Measurements from ENCODE around the gene FOXO6.
A peak's percentile ranks its signal among the peaks of the same experiment; 100 is the strongest.

Gene FOXO6

DNA sequence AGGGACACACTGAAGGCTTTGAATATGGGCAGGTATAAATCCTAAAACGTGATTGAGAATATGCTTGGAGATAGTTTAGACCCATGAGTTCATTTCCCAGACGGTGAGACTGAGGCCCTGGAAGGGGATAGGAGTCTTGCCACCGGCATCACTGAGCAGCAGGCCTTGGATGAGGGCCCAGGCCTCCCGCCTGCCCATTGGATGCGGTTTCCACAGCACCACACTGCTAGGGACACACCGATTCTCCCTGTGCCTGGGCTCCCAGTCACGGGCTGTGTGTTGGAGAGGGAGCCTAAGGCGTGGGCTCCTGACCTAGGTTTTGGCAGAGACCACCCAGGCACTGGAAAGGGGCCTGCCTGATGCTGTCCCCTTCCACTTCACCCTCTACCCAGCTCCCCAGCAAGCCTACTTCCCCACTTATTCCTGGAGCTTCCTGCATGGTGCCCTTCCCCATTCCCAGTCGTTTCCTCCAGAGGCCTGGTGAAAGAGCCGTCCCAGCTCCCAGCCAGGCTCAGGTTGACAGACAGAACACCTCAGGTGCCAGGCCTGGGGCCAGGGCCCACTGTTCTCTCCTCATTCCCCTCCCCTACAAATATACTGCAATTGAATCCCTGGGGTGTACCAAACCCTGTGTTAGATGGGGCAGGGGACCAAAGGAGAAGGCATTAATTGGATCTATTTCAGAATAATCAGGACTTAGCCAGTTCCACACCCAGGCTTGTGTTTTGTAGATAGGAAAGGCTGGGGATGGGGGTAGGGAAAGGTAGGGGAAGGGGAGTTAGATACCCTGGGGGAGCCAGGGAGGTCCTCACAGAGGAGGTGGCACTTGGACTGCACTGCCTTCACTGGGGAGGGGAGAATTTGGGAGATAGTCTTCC, 3.4 kb downstream of the FOXO6 start:
- no peaks in the 10 kb centered on the region for H3F3A ChIP-seq (ENCODE audit: insufficient read depth, low read length)
- peaks cover 18% of the 10 kb centered on the region for H3K4me1 ChIP-seq (ENCODE audit: insufficient read depth, low read length, severe bottlenecking)
- H4K20me1 ChIP-seq (ENCODE audit: insufficient read depth, low read length): no peaks in the 10 kb centered on the region
- no peaks in the 10 kb centered on the region for H3K9me3 ChIP-seq (ENCODE audit: low read length)
- H2AFZ ChIP-seq (ENCODE audit: low read length): no peak overlapping the region
- no peak overlapping the region for H3K27ac ChIP-seq (ENCODE audit: low read depth, low read length, poor library complexity, severe bottlenecking)
- no peaks in the 10 kb centered on the region for H3K9me2 ChIP-seq (ENCODE audit: low read depth, low read length)
- H3K27me3 ChIP-seq (ENCODE audit: insufficient read depth, low read length): peaks cover 16% of the 10 kb centered on the region
- no peak for TF ChIP-seq EZH2 (IDR thresholded peaks at IDR 0.05; ENCODE audit: borderline replicate concordance, low read length)
- TF ChIP-seq, protein P1, sequence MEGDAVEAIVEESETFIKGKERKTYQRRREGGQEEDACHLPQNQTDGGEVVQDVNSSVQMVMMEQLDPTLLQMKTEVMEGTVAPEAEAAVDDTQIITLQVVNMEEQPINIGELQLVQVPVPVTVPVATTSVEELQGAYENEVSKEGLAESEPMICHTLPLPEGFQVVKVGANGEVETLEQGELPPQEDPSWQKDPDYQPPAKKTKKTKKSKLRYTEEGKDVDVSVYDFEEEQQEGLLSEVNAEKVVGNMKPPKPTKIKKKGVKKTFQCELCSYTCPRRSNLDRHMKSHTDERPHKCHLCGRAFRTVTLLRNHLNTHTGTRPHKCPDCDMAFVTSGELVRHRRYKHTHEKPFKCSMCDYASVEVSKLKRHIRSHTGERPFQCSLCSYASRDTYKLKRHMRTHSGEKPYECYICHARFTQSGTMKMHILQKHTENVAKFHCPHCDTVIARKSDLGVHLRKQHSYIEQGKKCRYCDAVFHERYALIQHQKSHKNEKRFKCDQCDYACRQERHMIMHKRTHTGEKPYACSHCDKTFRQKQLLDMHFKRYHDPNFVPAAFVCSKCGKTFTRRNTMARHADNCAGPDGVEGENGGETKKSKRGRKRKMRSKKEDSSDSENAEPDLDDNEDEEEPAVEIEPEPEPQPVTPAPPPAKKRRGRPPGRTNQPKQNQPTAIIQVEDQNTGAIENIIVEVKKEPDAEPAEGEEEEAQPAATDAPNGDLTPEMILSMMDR (IDR thresholded peaks at IDR 0.05; ENCODE audit: low read length): no peak
- no peaks in the 10 kb centered on the region for H3K79me2 ChIP-seq (ENCODE audit: insufficient read depth, low read length)
- no peak overlapping the region for H3K9ac ChIP-seq (ENCODE audit: low read length)
- no peak overlapping the region for H3K4me2 ChIP-seq (ENCODE audit: low read length)
- H3K4me3 ChIP-seq (ENCODE audit: low read depth, low read length, poor library complexity, severe bottlenecking): no peak overlapping the region
- H3K36me3 ChIP-seq (ENCODE audit: insufficient read depth, low read length): no peaks in the 10 kb centered on the region

GRCh38 chr1:41365320-41365633, 4.0 kb downstream of the FOXO6 start:
- no peak for TF ChIP-seq EZH2 (IDR thresholded peaks at IDR 0.05; ENCODE audit: borderline replicate concordance, low read length)
- TF ChIP-seq, protein P1 (IDR thresholded peaks at IDR 0.05; ENCODE audit: low read length): no peak
- Histone ChIP-seq H3K4me2 (ENCODE audit: low read length) (no peak overlapping the region), H3K27ac (ENCODE audit: low read depth, low read length, poor library complexity, severe bottlenecking) (no peak overlapping the region), H3K4me1 (ENCODE audit: insufficient read depth, low read length, severe bottlenecking) (peaks cover 17% of the 10 kb centered on the region), H3K9me3 (ENCODE audit: low read length) (no peaks in the 10 kb centered on the region), H3K27me3 (ENCODE audit: insufficient read depth, low read length) (peaks cover 16% of the 10 kb centered on the region), H3K9me2 (ENCODE audit: low read depth, low read length) (no peaks in the 10 kb centered on the region), H2AFZ (ENCODE audit: low read length) (no peak overlapping the region), H3F3A (ENCODE audit: insufficient read depth, low read length) (no peaks in the 10 kb centered on the region), H3K36me3 (ENCODE audit: insufficient read depth, low read length) (no peaks in the 10 kb centered on the region), H4K20me1 (ENCODE audit: insufficient read depth, low read length) (no peaks in the 10 kb centered on the region), H3K9ac (ENCODE audit: low read length) (no peak overlapping the region), H3K79me2 (ENCODE audit: insufficient read depth, low read length) (no peaks in the 10 kb centered on the region), H3K4me3 (ENCODE audit: low read depth, low read length, poor library complexity, severe bottlenecking) (no peak overlapping the region)

DNA sequence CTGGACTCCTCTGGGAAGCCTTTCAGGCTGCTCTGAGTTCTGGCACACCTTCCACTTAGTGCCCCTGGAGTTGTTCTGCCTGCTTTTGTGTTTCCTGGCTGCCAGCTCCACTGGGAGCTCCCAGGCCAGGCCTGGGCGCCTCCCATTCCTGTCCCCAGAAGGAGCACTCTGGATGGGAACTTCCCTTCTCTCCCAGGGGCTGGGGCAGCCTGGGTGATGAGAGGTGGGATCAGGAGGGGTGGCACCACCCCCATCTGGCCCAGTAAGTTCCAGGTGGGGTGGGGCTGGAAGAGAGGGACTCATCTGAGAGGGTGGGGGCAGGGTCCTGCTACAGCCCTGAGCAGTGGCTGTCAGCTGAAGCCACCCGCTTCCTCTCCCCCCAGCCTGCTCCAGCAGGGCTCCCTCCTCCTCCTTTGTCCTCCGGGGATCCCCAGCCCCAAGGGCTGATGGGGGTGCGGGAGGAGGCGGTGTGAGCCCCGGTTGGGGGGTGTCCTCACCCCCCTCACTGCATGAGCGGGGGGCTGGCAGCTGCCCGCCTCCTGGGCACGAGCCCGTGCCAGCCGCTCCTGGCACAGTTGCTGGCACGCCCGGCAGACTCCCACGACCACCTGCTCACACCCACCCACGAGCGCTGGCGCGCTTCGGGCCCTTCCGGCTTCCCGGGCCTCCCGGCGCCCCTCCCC, 4.7 kb downstream of the FOXO6 start:
- Histone ChIP-seq H3K4me2 (ENCODE audit: low read length) (no peak overlapping the region; the same call in 1 of the 2 replicates), H3K9me3 (ENCODE audit: low read length) (no peaks in the 10 kb centered on the region), H3K79me2 (ENCODE audit: insufficient read depth, low read length) (no peaks in the 10 kb centered on the region), H3K9me2 (ENCODE audit: low read depth, low read length) (no peaks in the 10 kb centered on the region), H3K27me3 (ENCODE audit: insufficient read depth, low read length) (peaks cover 16% of the 10 kb centered on the region), H2AFZ (ENCODE audit: low read length) (no peak overlapping the region), H3K9ac (ENCODE audit: low read length) (no peak overlapping the region), H3F3A (ENCODE audit: insufficient read depth, low read length) (no peaks in the 10 kb centered on the region), H3K27ac (ENCODE audit: low read depth, low read length, poor library complexity, severe bottlenecking) (no peak overlapping the region), H3K4me1 (ENCODE audit: insufficient read depth, low read length, severe bottlenecking) (peaks cover 12% of the 10 kb centered on the region), H3K4me3 (ENCODE audit: low read depth, low read length, poor library complexity, severe bottlenecking) (peak overlapping the region; percentile 54), H4K20me1 (ENCODE audit: insufficient read depth, low read length) (no peaks in the 10 kb centered on the region), H3K36me3 (ENCODE audit: insufficient read depth, low read length) (no peaks in the 10 kb centered on the region)
- TF ChIP-seq, protein P1 (IDR thresholded peaks at IDR 0.05; ENCODE audit: low read length): no peak
- no peak for TF ChIP-seq EZH2 (IDR thresholded peaks at IDR 0.05; ENCODE audit: borderline replicate concordance, low read length)
